ENCODE measurements around the gene PLEKHM3. TPM values are rescaled to one million over a fixed set of nuclear protein-coding genes. Genes with fewer than 3 reads are reported as not detected.
A peak's percentile ranks its signal among the peaks of the same experiment; 100 is the strongest.

PLEKHM3 gene
- total and polyA plus RNA-seq, 2 of the 13 experiments (the other 11 are each of a cell fraction or from before 2014, with no cell fraction given), result 4.5 to 4.7 TPM

- TF ChIP-seq, protein P1, sequence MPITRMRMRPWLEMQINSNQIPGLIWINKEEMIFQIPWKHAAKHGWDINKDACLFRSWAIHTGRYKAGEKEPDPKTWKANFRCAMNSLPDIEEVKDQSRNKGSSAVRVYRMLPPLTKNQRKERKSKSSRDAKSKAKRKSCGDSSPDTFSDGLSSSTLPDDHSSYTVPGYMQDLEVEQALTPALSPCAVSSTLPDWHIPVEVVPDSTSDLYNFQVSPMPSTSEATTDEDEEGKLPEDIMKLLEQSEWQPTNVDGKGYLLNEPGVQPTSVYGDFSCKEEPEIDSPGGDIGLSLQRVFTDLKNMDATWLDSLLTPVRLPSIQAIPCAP (CRISPR knock-in tag; IDR thresholded peaks at IDR 0.05; ENCODE audit: low read depth), result no peak
- TF ChIP-seq ZNF136 (CRISPR knock-in tag; IDR thresholded peaks at IDR 0.05; ENCODE audit: low read depth), result no peak; the same call in 1 of the 2 replicates
- TF ChIP-seq KLF6 (CRISPR knock-in tag; IDR thresholded peaks at IDR 0.05), result 0 out of 2 replicates have a peak, but pooled peaks have one; percentile 19
- no peak for TF ChIP-seq ZFP82 (CRISPR knock-in tag; IDR thresholded peaks at IDR 0.05; ENCODE audit: borderline replicate concordance)
- TF ChIP-seq, protein P2, sequence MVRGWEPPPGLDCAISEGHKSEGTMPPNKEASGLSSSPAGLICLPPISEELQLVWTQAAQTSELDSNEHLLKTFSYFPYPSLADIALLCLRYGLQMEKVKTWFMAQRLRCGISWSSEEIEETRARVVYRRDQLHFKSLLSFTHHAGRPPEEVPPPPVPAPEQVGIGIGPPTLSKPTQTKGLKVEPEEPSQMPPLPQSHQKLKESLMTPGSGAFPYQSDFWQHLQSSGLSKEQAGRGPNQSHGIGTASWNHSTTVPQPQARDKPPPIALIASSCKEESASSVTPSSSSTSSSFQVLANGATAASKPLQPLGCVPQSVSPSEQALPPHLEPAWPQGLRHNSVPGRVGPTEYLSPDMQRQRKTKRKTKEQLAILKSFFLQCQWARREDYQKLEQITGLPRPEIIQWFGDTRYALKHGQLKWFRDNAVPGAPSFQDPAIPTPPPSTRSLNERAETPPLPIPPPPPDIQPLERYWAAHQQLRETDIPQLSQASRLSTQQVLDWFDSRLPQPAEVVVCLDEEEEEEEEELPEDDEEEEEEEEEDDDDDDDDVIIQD (CRISPR knock-in tag; IDR thresholded peaks at IDR 0.05; ENCODE audit: low read depth), result peak; percentile 99
- no peak; the same call in 1 of the 2 replicates for TF ChIP-seq HINFP (CRISPR knock-in tag; IDR thresholded peaks at IDR 0.05; ENCODE audit: low read depth)
- TF ChIP-seq ZFP37 (CRISPR knock-in tag; IDR thresholded peaks at IDR 0.05; ENCODE audit: borderline replicate concordance), result peak; percentile 58; the same call in 1 of the 2 replicates
- TF ChIP-seq SP2 (CRISPR knock-in tag; IDR thresholded peaks at IDR 0.05), result no peak
- TF ChIP-seq, protein P3, sequence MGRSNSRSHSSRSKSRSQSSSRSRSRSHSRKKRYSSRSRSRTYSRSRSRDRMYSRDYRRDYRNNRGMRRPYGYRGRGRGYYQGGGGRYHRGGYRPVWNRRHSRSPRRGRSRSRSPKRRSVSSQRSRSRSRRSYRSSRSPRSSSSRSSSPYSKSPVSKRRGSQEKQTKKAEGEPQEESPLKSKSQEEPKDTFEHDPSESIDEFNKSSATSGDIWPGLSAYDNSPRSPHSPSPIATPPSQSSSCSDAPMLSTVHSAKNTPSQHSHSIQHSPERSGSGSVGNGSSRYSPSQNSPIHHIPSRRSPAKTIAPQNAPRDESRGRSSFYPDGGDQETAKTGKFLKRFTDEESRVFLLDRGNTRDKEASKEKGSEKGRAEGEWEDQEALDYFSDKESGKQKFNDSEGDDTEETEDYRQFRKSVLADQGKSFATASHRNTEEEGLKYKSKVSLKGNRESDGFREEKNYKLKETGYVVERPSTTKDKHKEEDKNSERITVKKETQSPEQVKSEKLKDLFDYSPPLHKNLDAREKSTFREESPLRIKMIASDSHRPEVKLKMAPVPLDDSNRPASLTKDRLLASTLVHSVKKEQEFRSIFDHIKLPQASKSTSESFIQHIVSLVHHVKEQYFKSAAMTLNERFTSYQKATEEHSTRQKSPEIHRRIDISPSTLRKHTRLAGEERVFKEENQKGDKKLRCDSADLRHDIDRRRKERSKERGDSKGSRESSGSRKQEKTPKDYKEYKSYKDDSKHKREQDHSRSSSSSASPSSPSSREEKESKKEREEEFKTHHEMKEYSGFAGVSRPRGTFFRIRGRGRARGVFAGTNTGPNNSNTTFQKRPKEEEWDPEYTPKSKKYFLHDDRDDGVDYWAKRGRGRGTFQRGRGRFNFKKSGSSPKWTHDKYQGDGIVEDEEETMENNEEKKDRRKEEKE (IDR thresholded peaks at IDR 0.05), result no peak
- TF ChIP-seq ZSCAN29 (CRISPR knock-in tag; conservative IDR thresholded peaks at IDR 0.05), result peak; percentile 96
- no peak for TF ChIP-seq ZNF383 (CRISPR knock-in tag; IDR thresholded peaks at IDR 0.05; ENCODE audit: borderline replicate concordance)
- TF ChIP-seq DMAP1 (CRISPR knock-in tag; IDR thresholded peaks at IDR 0.05), result peak; percentile 69
- no peak; the same call in 1 of the 2 replicates for TF ChIP-seq ZNF766 (CRISPR knock-in tag; IDR thresholded peaks at IDR 0.05; ENCODE audit: borderline replicate concordance)
- peak; percentile 98 for TF ChIP-seq MED1 (CRISPR knock-in tag; IDR thresholded peaks at IDR 0.05)
- TF ChIP-seq ETV6 (CRISPR knock-in tag; conservative IDR thresholded peaks at IDR 0.05), result no peak
- no peak for TF ChIP-seq ZNF343 (CRISPR knock-in tag; IDR thresholded peaks at IDR 0.05)
- peak; percentile 19 for TF ChIP-seq MED8 (CRISPR knock-in tag; IDR thresholded peaks at IDR 0.05; ENCODE audit: insufficient replicate concordance)
- TF ChIP-seq ZGPAT (CRISPR knock-in tag; IDR thresholded peaks at IDR 0.05), result peak; percentile 73
- TF ChIP-seq ZNF17 (CRISPR knock-in tag; IDR thresholded peaks at IDR 0.05), result no peak
- TF ChIP-seq NPAS2 (CRISPR knock-in tag; IDR thresholded peaks at IDR 0.05; ENCODE audit: borderline replicate concordance), result no peak
- peak; percentile 58; the same call in 1 of the 2 replicates for TF ChIP-seq ZNF775 (CRISPR knock-in tag; IDR thresholded peaks at IDR 0.05; ENCODE audit: borderline replicate concordance)
These were observed 205.2 kb downstream of the PLEKHM3 start (continued) for GRCh38 chr2:207819839-207820784.

Data from HepG2 (cell line).